ENCODE data around the gene COA8.
A peak's percentile ranks its signal among the peaks of the same experiment; 100 is the strongest.

Gene COA8

DNA sequence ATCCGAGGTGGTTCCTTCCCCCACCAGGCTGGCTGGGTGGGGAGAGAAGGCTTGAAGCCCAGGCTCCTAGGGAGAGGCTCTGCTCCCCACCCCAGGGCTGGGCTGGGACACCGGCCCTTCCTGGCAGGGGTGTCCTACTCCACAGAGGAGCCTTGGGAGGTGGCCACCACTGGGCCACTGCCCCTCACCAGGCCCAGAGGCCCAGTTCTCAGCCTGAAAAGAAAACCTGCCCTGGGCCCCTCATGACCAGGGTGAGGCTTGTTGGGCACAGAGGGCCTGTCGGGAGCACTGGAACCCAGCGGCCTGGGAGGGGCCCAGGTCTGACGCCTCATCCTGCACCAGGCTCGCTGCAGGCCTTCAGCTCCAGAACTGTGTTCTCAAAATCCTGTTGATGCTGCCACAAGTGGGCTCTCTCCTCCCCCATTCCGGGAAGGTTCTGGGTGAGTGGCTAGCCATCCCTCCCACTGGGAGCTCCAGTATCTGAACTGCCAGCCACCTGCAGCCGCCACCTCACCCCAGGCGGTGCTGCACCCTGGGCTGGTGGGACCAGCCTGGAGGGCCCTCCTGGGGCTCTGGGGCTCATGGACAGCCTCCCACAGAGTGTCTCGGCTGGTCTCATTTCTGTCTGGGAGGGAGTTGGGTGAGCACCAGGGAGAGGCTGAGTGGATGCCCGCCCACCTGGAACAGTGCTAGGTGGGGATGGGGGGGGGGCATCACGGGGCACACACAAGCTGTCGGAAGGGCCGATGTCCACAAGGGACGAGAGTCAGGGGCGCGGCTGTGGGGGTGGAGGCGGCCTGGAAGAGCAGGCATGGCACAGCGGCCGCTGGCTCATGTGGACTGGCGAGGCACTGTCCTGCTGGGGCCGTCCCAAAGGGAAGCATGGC, 12.1 kb upstream of the COA8 start:
- DNase-seq: no peak

DNA sequence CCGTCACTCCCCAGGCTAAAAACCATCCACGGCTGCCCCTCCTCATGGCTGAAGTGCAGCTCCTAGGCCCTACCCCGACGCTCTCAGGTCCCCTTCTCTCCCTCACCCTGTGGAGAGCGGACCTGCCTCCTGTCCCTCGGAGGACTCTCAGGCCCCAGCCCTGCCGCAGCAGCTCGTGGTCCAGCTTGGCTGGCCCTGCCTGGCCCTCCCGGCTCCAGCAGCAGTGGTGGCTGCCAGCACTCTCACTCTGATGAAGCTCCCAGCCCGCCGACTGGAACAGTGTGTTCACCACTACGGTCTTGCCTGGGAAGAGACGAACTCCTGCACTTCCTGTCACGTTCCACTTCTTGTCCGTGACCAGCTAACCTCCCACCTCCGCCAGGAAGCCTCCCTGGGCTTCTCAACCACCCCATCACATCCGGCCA, 11.4 kb upstream of the COA8 start:
- DNase-seq: no peak

DNA sequence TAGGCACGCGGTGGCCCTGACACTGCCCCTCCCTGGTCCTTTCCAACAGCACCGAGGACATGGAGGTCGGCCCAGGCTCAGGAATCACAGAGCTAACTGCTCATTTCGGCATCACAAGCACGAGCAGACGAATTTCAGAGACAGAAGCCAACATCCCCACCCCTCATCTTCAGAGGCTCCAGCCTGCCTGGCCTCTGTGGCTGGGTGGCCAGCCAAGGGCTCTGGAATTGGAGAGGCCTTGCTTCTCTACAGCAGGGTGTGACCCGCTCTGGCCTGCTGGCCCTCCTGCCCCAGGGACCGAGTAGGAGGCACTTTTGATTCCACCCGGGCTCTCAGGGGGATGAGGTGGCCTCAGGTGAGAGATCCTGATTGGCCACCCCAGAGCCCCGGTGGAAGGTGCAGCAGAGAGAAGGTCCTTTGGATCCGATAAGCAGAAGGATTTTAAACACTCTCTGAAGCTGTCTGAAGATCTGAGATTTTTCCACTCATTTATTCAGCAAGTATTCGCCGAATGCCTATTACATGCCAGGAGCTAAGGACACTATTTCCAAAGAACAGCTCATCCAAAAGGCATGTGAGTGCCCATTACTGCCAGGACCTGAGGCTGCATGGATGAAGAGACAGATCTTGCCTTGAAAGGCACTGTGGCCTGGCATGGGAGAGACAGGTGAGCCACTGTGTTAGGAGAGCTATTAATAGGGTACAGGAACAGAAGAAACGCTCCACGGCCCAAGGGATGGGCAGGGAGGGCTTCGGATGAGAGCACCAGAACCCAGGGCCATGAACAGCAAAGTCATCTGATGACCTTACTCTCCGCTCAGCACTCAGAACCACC, 10.5 kb upstream of the COA8 start:
- DNase-seq: no peak

DNA sequence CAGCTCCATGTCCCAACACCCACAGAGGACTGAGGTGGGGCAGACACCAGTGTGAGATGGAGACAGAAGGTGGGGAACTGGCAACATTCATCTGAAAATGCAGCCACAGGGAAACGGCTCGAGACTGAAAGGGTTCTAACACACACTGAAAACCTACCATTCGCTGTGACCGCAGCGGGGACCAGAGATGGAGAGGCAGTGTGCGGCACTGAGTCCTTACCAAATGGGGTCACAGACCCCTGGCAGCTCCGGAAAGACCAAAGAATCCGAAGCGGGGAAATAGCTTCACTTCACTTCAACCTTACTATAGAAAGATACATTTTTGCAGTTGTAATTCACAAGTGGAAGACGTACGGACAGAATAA, 9.9 kb upstream of the COA8 start:
- no peak for DNase-seq

DNA sequence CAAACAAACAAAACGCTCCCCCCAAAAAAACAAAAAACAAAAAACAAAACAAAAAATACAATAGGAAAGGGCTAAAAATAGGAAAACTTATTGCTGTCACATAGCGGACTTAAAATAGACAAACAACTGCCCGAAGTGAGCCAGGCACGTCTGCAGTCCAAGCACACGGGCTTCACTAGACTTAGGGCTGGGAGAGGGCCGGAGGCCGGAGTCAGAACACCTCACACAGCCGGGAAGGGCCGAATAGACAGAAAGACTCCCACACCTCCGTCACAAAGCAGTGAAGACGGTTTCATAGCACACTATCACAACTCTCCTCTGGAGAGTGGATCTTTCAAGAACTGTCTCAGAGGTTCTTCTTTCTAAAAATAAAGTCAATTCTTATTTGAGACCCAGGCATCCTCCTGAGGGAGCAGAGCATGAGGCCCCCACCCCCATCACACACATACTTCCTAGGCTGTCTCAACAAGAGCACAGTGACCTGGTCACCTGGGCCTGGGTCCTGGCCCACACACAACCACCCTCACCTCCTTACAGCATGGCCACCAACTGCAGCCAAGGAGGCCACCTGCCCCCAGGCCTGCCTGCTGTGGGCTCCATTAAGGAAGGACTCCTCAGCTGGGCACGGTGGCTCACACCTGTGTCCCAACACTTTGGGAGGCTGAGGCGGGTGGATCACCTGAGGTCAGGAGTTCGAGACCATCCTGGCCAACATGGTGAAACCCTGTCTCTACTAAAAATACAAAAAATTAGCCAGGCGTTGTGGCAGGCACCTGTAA, 7.0 kb upstream of the COA8 start:
- DNase-seq: no peak

DNA sequence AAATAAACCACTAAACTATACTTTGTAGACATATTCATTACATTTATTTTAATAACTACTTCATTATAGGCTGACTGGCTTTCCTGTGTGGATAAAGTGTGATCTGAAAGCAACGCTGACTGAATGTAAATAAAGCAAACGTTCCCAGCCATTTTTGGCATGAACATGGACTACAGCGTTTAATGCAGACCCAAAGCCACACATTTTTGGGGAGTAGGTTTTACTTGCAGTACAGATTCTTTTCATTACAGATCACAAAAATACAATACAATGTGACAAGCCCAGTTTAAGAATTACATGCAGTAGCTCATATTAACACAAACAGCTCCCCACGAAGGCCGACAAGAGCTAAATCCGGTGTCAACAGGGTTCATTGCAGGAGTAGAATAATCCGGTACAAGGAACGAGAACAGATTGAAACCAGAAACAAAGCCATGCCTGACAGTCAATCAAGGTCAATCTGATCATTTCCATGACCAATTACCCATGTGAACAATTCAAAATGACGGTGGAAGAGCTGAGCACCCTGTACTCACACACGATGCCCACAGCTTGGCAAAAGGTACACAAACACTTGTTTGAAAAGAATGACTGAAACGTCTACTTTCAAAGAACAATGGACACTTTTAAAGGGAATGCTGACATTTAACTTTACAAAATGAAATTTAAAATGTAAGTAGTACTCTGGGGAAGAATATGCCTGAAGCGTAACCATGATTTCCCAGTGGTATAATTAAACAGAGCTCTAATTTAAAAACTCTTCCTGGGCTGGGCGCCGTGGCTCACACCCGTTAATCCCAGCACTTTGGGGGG, 5.6 kb upstream of the COA8 start:
- no peak for DNase-seq

DNA sequence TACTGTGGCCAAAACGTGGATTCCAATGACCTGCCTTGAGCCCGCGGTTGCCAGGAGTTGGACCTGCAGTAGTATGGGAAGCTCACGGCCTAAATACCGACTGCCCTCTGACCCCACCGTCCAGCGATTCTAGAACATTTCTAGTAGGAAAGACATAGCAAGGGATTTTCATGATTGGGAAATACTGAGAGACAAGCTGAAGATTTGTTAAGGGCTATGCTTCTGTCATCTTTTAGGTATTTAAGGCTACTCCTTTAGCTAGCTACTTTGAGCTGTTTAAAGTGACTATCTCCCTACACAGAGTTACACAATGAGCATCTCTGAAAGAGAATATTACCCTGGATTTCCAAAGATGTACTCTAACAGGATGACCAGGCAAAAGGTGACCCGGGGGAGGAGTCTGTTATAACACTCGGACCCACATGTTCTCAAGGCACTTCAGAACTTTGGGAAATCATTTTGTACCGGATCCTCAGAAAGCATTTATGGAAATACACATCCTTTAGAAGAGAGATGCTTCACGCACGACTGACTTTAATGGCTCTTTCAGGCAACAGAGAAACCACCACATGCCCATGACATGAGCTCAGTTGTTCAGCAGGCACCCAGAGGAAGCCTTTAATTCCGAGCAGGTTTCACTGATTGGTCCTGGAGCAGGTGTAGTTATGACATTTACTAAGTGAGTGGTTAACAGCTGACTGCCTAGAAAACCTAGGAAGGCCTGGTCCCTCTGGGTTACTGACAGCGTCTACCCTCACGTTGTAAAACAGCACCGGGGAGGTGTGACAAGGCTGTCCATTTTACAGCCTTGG, 4.5 kb upstream of the COA8 start:
- DNase-seq: no peak

DNA sequence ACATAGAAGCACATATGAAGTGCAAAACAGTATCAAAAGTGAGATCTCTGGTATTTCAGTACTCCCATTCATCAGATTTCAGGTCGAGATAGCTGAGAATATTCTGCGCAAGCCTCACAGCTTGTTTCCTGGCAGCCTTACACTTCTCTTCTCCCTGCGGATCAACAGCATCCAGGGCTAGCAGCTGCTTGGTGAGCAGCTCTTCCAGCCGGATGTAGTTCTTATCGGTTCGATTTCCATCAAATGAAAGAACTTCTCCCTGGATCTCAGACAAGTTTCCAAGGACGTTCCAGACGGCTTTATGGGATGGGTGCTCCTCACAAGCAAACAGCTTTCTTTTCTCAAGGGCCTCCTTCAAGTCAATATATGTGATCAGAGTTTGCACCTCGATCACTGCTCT, 3.0 kb upstream of the COA8 start:
- DNase-seq: no peak

DNA sequence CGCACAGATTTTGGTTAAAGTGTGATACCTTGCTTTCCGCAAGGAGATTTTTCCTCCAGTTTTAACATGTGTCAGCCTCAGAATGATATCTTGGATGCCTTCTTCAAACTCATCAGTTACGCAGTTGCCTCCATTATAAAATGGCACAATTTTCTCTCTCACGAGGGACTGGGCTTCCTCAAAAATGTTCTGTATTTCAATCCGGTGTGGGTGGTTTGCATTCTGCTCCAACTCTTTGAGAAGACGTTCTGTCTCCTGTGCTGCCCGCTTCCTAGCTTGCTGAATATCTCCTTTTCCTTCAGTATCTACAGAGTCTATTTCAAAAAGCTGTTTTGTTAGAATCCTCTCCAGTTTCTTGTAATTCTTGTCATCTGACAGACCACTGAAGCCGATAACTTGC, 2.1 kb upstream of the COA8 start:
- DNase-seq: no peak

DNA sequence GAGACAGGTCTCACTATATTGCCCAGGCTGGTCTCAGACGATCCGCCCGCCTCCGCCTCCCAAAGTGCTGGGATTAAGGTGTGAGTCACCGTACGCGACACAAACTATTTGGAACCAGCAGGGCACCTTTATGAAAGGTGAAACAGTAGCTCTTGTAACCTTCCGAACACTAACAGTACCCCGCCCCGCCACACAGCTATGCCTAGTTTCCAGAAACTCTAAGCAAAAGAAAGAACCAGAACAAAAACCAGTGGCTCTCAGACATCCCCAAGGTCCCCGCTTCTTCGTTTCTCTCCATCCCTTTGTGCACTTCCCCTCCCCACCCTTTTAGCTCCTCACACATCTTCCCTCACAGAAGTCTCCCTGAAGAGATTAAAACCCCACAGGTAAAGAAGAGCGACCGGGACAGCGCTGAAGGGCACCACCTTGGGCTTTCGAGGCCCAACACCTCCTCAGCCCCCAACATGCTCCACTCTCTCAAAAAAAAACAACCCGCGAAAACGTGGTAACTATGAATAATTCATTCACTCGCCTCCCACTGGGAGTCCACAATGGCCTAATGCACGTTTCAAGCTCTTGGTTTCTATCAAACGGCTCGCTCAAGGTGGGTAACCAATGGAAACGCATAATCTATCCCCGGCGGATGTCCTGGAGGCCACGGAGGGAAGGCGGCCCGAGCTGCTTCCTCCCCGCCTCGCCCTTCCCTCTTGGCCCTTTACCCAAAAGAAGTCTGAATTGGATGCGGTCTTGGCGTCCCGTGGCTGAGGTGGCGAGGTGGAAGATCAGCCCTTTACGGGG, 1.2 kb upstream of the COA8 start:
- DNase-seq: no peak

DNA sequence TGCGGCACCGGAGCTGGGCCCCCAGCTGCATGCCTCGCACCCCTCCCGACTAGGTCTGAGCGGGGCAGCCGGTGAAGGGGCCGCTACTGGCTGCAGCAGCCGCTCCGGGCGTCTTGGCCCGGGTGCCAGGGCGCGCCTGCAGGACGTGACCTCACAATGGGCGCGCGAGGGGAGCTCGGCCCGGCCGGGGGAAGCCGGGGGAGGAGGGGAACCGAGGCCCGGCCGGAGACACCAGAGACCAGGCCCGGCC, 656 bp upstream of the COA8 start:
- peak; percentile 63 for DNase-seq

DNA sequence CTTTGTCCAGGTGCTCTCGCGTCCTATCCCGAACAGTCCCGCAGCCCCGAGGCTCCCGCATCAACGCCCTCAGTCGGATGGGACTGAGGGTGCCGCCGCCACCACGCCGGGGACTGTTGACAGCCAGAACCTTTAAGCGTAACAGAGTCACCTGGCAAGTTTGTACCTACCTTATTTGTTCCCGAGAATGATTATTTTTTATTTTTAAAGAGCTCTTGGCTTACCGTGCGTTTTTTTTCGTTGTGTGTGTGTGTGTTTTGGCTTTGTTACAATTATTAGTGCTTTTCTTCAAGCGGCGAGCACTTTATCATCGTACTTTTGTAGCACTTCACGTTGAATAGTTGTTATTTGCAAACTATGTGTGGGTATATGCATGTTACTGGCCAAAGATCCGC, 463 bp downstream of the COA8 start:
- DNase-seq: no peak

DNA sequence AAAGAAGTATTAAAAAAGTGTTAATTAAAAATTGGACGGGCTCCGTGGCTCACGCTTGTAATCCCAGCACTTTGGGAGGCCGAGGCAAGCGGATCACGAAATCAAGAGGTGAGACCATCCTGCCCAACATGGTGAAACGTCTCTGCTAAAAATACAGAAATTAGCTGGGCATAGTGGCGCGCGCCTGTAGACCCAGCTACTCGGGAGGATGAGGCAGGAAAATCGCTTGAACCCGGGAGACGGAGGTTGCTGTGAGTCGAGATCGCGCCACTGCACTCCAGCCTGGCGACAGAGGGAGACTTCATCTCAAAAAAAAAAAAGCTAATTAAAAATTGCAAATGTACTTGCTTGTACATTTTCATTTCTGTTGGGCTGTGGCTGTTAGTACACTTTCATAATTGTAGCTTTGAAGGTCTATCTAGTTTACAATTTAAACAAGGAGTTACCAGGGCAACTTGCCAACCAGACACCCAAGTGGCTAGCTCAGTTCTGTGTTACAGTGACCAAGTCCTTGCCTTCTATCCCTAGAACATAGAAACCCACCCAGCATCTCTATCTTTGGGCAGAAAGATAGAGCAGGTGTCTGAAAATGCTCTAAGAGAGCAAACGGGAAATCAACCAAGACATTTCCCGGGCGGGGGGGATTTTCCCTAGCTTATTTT, 1.2 kb downstream of the COA8 start:
- DNase-seq: no peak

DNA sequence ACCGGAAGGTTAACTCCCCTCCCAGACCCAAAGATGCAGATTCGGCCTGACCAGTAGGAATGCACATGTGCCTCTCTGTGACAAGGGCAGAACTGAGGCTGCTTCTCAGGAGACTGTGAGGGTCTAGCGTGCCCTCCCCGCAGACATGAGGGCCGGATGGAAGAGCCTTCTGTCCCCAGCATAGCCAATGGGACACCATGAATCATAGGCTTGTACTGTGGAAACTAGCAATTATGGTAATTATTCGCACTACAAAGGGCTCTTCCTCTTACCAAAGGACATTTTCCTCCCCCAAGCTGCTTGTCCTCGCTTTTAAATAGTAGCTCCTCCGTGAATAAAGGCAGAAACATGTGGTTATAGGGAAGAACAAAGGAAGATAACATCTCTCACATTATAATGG, 6.2 kb downstream of the COA8 start:
- DNase-seq: no peak

DNA sequence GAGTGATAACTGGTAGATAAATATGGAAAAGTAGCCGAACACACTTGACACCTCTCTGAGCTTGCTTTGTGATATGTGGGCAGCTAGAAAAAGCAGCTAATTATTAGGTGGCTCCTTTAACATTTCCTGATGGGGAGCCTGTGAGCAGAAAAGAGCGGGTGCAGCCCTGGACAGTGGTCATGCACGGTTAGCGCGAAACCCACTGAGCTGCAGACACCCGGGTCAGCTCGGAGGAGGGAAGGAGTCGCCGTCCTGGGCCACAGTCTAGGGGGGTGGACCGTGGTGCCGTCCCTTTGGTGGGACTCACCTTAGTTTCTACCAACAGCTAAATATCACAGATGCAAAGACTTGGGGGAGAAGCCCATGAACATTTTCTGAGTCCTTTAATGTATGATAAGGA, 6.6 kb downstream of the COA8 start:
- DNase-seq: no peak

DNA sequence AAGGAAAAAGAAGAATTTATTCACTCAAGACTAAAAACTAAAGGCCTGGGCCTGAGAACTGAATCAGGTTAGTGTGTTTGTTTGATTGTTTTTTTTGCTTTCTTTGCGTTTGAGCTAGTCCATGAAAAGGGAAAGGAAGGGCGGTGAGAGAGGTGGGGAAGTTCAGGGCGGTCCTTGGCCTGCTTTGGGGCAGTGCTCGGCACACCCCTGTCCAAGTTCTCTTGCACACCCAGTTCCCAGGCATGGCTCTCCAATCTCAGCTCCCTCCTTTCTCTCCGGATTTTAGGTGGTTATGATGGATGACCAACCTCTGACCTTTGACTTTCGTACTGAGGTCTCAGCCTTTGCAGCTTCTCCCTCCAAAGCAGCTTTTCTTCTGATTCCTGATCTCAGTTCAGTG, 11.3 kb downstream of the COA8 start:
- DNase-seq: no peak

DNA sequence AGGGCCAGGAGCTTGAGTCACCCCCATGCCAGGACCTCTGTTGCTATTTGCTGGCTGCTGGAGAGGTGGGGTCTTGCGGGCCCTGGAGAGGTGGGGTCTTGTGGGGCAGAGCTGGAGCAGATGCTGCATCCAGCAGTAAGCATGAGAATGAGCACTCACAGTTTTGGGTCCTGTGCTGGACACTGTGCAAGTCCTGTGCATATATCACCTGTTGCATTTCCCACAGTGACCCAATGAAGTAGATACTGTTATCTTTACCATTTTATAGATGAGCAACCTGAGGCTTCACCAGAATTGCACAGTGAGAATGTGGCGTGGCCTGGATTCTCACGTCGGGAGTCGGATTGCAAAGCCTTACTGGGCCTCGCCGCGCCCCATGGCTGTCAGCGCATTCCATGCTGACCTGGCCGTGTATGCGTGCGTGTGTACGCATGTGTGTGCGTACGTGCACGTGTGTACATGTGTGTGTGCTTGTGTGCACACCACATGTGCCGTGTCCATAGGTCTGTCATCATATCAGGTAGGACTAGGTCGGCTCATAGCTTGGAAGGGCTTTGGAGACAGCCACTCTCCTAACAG, 12.0 kb downstream of the COA8 start:
- no peak for DNase-seq

DNA sequence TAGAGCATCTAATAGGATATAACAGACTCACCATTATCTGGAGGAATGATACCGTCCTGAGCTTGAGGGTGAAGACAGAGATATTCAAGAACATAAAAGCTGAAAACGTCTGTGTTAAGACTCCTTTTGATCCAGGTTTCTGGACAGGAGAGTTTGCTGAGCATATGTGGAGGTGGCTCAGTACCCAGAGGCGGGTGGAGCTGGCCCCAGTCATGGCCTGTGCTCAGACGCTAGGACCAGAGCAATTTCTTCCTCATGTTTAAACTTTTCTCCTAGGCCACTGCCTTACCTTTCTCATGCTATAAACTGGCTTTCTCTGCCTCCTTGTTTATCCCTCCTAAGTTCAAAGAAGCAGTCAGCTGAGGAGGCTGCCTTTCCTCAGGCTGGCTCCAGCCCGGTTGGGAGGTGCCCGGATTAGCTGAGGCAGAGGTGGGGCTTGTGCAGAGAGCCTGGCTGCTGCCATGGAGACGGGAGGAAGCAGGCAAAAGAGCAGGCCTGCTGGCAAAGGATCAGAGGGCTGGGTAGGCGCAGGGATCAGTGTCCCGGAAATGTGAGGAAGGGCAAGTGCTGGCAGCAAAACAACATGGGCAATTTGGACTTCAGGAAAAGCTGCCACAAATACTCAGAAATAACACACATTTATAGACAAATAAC, 13.7 kb downstream of the COA8 start:
- DNase-seq: peak; percentile 76

DNA sequence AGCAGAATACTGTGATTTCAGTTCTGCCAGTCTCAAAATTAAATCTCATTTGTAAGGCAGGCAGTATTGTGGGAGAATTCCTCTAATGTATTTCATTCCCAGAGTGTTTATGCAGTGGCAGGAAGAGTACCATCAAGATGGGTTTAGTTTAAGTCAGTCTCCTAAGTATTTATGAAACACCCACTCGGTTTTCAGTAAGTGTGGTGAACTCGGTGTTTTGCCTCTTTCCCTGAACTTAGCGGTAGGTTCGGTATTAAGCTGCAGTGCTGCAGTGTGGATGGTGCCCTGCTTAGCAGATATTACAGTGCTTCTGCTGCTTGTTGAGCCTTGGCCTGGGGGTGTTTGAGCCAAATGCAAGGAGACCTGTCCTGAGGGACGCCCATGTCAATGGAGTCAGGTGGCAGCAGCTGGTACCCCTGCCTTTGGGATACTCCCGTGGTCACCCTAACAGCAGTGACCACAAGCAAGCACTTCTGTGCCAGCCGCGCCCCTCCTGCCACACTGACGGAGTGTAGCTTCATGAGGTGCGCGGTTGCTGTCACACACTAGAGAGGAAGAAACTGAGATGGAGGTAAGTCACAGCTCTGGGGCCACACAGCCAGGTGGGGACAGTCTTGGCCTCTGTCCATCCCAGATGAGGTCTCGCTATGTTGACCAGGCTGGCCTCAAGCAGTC, 15.8 kb downstream of the COA8 start:
- no peak for DNase-seq

All from NCI-H774 (cell line).